CD4-positive, alpha-beta memory T cell (primary cell): ENCODE data around the gene CFAP65. TPM values are rescaled to one million over a fixed set of nuclear protein-coding genes. Genes with fewer than 3 reads are reported as not detected.
A peak's percentile ranks its signal among the peaks of the same experiment; 100 is the strongest.

Source experiments
- CTCF ChIA-PET: fragments of 350-600 bp; sonication (Branson Sonifier 250); formaldehyde crosslinking; loops from one replicate; lab custom pipeline; 2021; ENCODE audit warnings: inconsistent platforms; ENCODE audit not compliant: partially characterized antibody; lab: Charles Lee
- POLR2A ChIA-PET: fragments of 350-600 bp; sonication (Branson Sonifier 250); formaldehyde crosslinking; loops from one replicate; lab custom pipeline; 2021; ENCODE audit not compliant: partially characterized antibody; lab: Charles Lee
- DNase-seq, 5 donors: peaks; one replicate each; pipeline versions ENCODE4 v3.0.0 to v3.0.0-alpha.2; 2020 to 2022; ENCODE audit warnings: mixed read lengths in 1 of 5
- H3K27ac ChIP-seq: one replicate; pipeline ENCODE4 v1.7.0; 2013; ENCODE audit warnings: low read depth, low read length
- H3K27me3 ChIP-seq: 2 replicates; pipeline ENCODE4 v1.7.0; 2013; ENCODE audit warnings: mild to moderate bottlenecking, low read length, moderate library complexity; ENCODE audit not compliant: insufficient read depth
- H3K36me3 ChIP-seq: 2 replicates; pipeline ENCODE4 v1.7.0; 2013; ENCODE audit warnings: mild to moderate bottlenecking, low read length, moderate library complexity; ENCODE audit not compliant: insufficient read depth
- H3K4me1 ChIP-seq: 2 replicates; pipeline ENCODE4 v1.7.0; 2013; ENCODE audit warnings: mild to moderate bottlenecking, low read length, moderate library complexity; ENCODE audit not compliant: insufficient read depth
- H3K4me3 ChIP-seq, 2 donors: one replicate each; pipeline ENCODE4 v1.7.0; 2013; ENCODE audit warnings: low read length in 2 of 2, mild to moderate bottlenecking in 1 of 2
- H3K9me3 ChIP-seq, 2 donors: one replicate each; pipeline ENCODE4 v1.7.0; 2013; ENCODE audit warnings: low read length in 2 of 2, control low read depth in 1 of 2; ENCODE audit not compliant: control insufficient read depth in 1 of 2
- H3K27ac Mint-ChIP-seq, 7 donors: one replicate each; pipeline ENCODE4 v1.8.0; 2020 to 2021; ENCODE audit warnings: mixed read lengths in 7 of 7, mild to moderate bottlenecking in 6 of 7, inconsistent platforms in 3 of 7, moderate library complexity in 3 of 7
- H3K27me3 Mint-ChIP-seq, 2 donors: one replicate each; pipeline ENCODE4 v1.8.0; 2020 to 2021; ENCODE audit warnings: mixed read lengths in 2 of 2
- H3K36me3 Mint-ChIP-seq, 2 donors: one replicate each; pipeline ENCODE4 v1.8.0; 2020 to 2021; ENCODE audit warnings: mixed read lengths in 2 of 2, inconsistent platforms in 1 of 2, mild to moderate bottlenecking in 1 of 2
- H3K4me1 Mint-ChIP-seq, 4 donors: one replicate each; pipeline ENCODE4 v1.8.0; 2020 to 2021; ENCODE audit warnings: mixed read lengths in 4 of 4, mild to moderate bottlenecking in 1 of 4
- H3K4me3 Mint-ChIP-seq, 8 donors: one replicate each; pipeline ENCODE4 v1.8.0; 2020 to 2021; ENCODE audit warnings: mixed read lengths in 8 of 8, mild to moderate bottlenecking in 7 of 8, moderate library complexity in 6 of 8, inconsistent platforms in 3 of 8
- H3K9me3 Mint-ChIP-seq, 8 donors: one replicate each; pipeline ENCODE4 v1.8.0; 2020 to 2021; ENCODE audit warnings: mixed read lengths in 8 of 8, mild to moderate bottlenecking in 5 of 8, inconsistent platforms in 3 of 8, moderate library complexity in 1 of 8
- intact Hi-C: fragments of 100-400 bp; cut with micrococcal nuclease; formaldehyde crosslinking; loops from one replicate; pipeline ENCODE4 v1.15.1; 2023
- polyA plus RNA-seq, 2 donors: library from polyadenylated mRNA; unstranded; fragments of 300-500 nt; fragmentation: Illumina TruSeq; gene quantifications; one replicate each; pipeline ENCODE4 v1.2.3, GENCODE V29; 2021
- total RNA-seq, 2 experiments: library from RNA; stranded (reverse); gene quantifications; one replicate each; pipeline ENCODE4 v1.2.3, GENCODE V29; 2021

CFAP65 gene
- total and polyA plus RNA-seq, 4 experiments from 2014 or later, result not detected

DNA sequence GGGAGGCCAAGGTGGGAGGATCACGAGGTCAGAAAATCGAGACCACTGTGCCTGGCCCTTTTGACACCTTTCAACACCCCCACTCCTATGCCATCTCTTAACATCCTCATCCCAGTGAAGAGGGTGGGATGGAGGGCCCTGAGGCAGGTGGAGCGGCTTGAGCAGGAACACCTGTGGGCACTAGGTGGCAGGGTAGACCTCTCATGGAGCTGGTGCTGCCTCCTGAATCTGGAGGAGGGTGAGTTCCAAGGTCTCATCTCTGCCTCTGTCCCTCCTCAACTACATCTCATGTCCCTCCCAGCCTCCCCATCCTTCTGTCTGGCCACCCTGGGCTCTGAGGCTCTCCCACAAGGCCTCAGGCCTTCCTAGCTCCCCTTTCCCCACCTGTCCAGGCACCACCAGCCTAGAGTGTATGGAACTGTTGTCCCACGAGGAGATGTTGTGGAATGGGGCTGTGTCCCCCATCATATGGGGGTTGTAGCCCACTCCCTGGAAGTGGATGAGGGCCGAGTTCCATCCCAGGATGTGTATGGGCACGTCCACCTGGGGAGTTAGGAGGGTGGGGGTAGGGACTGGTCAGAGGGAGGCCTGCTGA lies 31.1 kb downstream of the CFAP65 start:
- Mint-ChIP-seq H3K4me3 (no peak overlapping the region), H3K4me1 (no peaks in the 10 kb centered on the region), H3K9me3 (peaks cover 0 to 4% (median 0%) of the 10 kb centered on the region in 8 donors), H3K27me3 (peaks cover 13 to 28% of the 10 kb centered on the region in 2 donors), H3K27ac (no peak overlapping the region), H3K36me3 (no peaks in the 10 kb centered on the region)
- ChIA-PET CTCF (interaction anchor here (0.6 to 1.4 kb wide), 5 partner anchors 19 to 388 kb away, joined by 3 to 9 read pairs (median 5); no protein-coding TSS in a partner anchor), POLR2A (no interaction called here)
- Histone ChIP-seq H3K27ac (no peak overlapping the region), H3K4me1 (no peaks in the 10 kb centered on the region), H3K27me3 (no peaks in the 10 kb centered on the region), H3K4me3 (no peak overlapping the region), H3K36me3 (no peaks in the 10 kb centered on the region), H3K9me3 (no peaks in the 10 kb centered on the region)
- no peak for DNase-seq
- intact Hi-C loops, result loop anchor here (1.0 kb wide), 1 partner anchor 145 kb away; no protein-coding TSS in a partner anchor

DNA sequence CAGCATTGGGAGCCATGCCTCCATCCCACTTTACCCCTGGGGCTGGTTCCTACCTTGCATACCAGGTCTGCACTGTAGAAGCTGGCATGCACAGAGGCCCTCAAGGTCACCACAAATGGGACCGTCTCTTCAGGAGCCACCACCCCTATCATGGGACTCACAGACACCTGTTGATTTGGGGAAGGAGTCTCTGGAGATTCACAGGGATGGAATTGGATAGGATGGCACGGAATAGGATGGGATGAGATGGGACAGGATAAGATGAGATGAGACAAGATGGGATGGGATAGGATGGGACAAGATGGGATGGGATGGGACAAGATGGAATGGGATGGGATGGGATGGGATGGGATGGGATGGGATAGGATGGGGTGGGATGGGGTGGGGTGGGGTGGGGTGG lies 32.0 kb downstream of the CFAP65 start:
- Histone ChIP-seq H3K4me3 (no peak overlapping the region), H3K27ac (no peak overlapping the region), H3K36me3 (no peaks in the 10 kb centered on the region), H3K9me3 (no peaks in the 10 kb centered on the region), H3K4me1 (no peaks in the 10 kb centered on the region), H3K27me3 (peaks cover 1% of the 10 kb centered on the region)
- no peak for DNase-seq
- Mint-ChIP-seq H3K27ac (no peak overlapping the region), H3K9me3 (peaks cover 0 to 4% (median 0%) of the 10 kb centered on the region in 8 donors), H3K4me3 (no peak overlapping the region), H3K27me3 (peaks cover 20 to 33% of the 10 kb centered on the region in 2 donors), H3K4me1 (no peaks in the 10 kb centered on the region), H3K36me3 (no peaks in the 10 kb centered on the region)
- ChIA-PET POLR2A (no interaction called here), CTCF (interaction anchor here (2.0 kb wide), 1 partner anchor 13 kb away, joined by 5 read pairs; no protein-coding TSS in a partner anchor)
- intact Hi-C loops, result no loop called here

GRCh38 chr2:219003979-219004378 lies 37.3 kb downstream of the CFAP65 start:
- Mint-ChIP-seq H3K4me1 (peaks cover 6 to 18% (median 10%) of the 10 kb centered on the region in 4 donors), H3K4me3 (peak overlapping the region in 5 of 8 donors; percentile 4 to 71 (median 67)), H3K27ac (no peak overlapping the region), H3K9me3 (peaks cover 0 to 3% (median 0%) of the 10 kb centered on the region in 8 donors), H3K27me3 (peaks cover 49 to 52% of the 10 kb centered on the region in 2 donors), H3K36me3 (no peaks in the 10 kb centered on the region)
- Histone ChIP-seq H3K27ac (no peak overlapping the region), H3K4me1 (peaks cover 20% of the 10 kb centered on the region), H3K4me3 (no peak overlapping the region), H3K9me3 (no peaks in the 10 kb centered on the region), H3K27me3 (peaks cover 41% of the 10 kb centered on the region), H3K36me3 (no peaks in the 10 kb centered on the region)
- DNase-seq, result no peak
- ChIA-PET POLR2A (no interaction called here), CTCF (interaction anchor here (1.0 to 1.4 kb wide), 2 partner anchors 9 to 27 kb away, joined by 3 to 5 read pairs; no protein-coding TSS in a partner anchor)
- intact Hi-C loops, result loop anchor here (2.0 kb wide), 2 partner anchors 23 to 151 kb away; no protein-coding TSS in a partner anchor

- peaks cover 0 to 3% (median 0%) of the 10 kb centered on the region in 8 donors for H3K9me3 Mint-ChIP-seq
- H3K9me3 ChIP-seq, result no peaks in the 10 kb centered on the region
- no peaks in the 10 kb centered on the region for H3K36me3 ChIP-seq
- peaks cover 6 to 18% (median 10%) of the 10 kb centered on the region in 4 donors for H3K4me1 Mint-ChIP-seq
- H3K27ac ChIP-seq, result no peak overlapping the region
- H3K27ac Mint-ChIP-seq, result peak overlapping the region in 2 of 7 donors; percentile 22 to 52
- H3K27me3 Mint-ChIP-seq, result peaks cover 48 to 58% of the 10 kb centered on the region in 2 donors
- no peaks in the 10 kb centered on the region for H3K36me3 Mint-ChIP-seq
- peaks cover 20% of the 10 kb centered on the region for H3K4me1 ChIP-seq
- H3K27me3 ChIP-seq, result peaks cover 41% of the 10 kb centered on the region
- POLR2A ChIA-PET, result no interaction called here
- intact Hi-C loops, result loop anchor here (2.0 kb wide), 2 partner anchors 22 to 150 kb away; no protein-coding TSS in a partner anchor
- CTCF ChIA-PET, result interaction anchor here (1.0 to 1.4 kb wide), 3 partner anchors 8 to 155 kb away, joined by 3 to 5 read pairs (median 3); no protein-coding TSS in a partner anchor
- H3K4me3 Mint-ChIP-seq, result peak overlapping the region; percentile 3 to 71 (median 62)
- H3K4me3 ChIP-seq, result no peak overlapping the region
- DNase-seq, result no peak
Observed at GRCh38 chr2:219003267-219003634, 38.1 kb downstream of the CFAP65 start.

GRCh38 chr2:219002395-219003266 lies 38.7 kb downstream of the CFAP65 start:
- Histone ChIP-seq H3K4me3 (peak overlapping the region in 1 of 2 donors; percentile 32), H3K9me3 (no peaks in the 10 kb centered on the region), H3K36me3 (no peaks in the 10 kb centered on the region), H3K27ac (no peak overlapping the region), H3K27me3 (peaks cover 41% of the 10 kb centered on the region), H3K4me1 (peaks cover 20% of the 10 kb centered on the region)
- no peaks in the 10 kb centered on the region for H3K36me3 Mint-ChIP-seq
- peak; percentile 37 to 65 (median 44) for DNase-seq
- H3K4me1 Mint-ChIP-seq, result peaks cover 6 to 18% (median 10%) of the 10 kb centered on the region in 4 donors
- peak overlapping the region; percentile 51 to 84 (median 72) for H3K4me3 Mint-ChIP-seq
- intact Hi-C loops, result loop anchor here (2.0 kb wide), 2 partner anchors 22 to 150 kb away; no protein-coding TSS in a partner anchor
- POLR2A ChIA-PET, result no interaction called here
- H3K27me3 Mint-ChIP-seq, result peaks cover 47 to 60% of the 10 kb centered on the region in 2 donors
- peaks cover 0 to 3% (median 0%) of the 10 kb centered on the region in 8 donors for H3K9me3 Mint-ChIP-seq
- CTCF ChIA-PET, result interaction anchor here (0.9 to 1.4 kb wide), 5 partner anchors 22 to 156 kb away, joined by 3 to 7 read pairs (median 3); no protein-coding TSS in a partner anchor
- no peak overlapping the region for H3K27ac Mint-ChIP-seq

- intact Hi-C loops, result loop anchor here (2.0 kb wide), 2 partner anchors 21 to 149 kb away; no protein-coding TSS in a partner anchor
- H3K27me3 ChIP-seq, result peaks cover 41% of the 10 kb centered on the region
- POLR2A ChIA-PET, result interaction anchor here (0.7 kb wide), 1 partner anchor 153 kb away, joined by 3 read pairs; no protein-coding TSS in a partner anchor
Observed at GRCh38 chr2:219001577-219002394, 39.5 kb downstream of the CFAP65 start.

More at GRCh38 chr2:219001577-219002394, 39.5 kb downstream of the CFAP65 start:
- peaks cover 0 to 3% (median 0%) of the 10 kb centered on the region in 8 donors for H3K9me3 Mint-ChIP-seq
- CTCF ChIA-PET, result interaction anchor here (0.9 to 1.2 kb wide), 4 partner anchors 21 to 156 kb away, joined by 3 to 7 read pairs (median 3); no protein-coding TSS in a partner anchor
- Histone ChIP-seq H3K9me3 (no peaks in the 10 kb centered on the region), H3K4me3 (no peak overlapping the region), H3K36me3 (no peaks in the 10 kb centered on the region), H3K4me1 (peaks cover 20% of the 10 kb centered on the region), H3K27ac (no peak overlapping the region)
- peaks cover 6 to 18% (median 10%) of the 10 kb centered on the region in 4 donors for H3K4me1 Mint-ChIP-seq
- H3K27me3 Mint-ChIP-seq, result peaks cover 47 to 64% of the 10 kb centered on the region in 2 donors
- H3K36me3 Mint-ChIP-seq, result no peaks in the 10 kb centered on the region
- no peak overlapping the region for H3K27ac Mint-ChIP-seq
- H3K4me3 Mint-ChIP-seq, result peak overlapping the region in 6 of 8 donors; percentile 36 to 76 (median 56)
- DNase-seq, result peak in 1 of 5 donors; percentile 52
